ENCODE measurements around the gene STOML1. TPM values are rescaled to one million over a fixed set of nuclear protein-coding genes. Genes with fewer than 3 reads are reported as not detected.
A peak's percentile ranks its signal among the peaks of the same experiment; 100 is the strongest.

STOML1 gene
- total RNA-seq, 1 experiment from 2014 or later = 6.9 TPM

GRCh38 chr15:74032046-74032445, 40.0 kb upstream of the STOML1 start:
- no peak for ATAC-seq
- BruUV-seq (replicated peaks) = no TSS peak
- Histone ChIP-seq H3K9me3 (ENCODE audit: control insufficient read depth, insufficient read depth, low read depth, low read length) (no peaks in the 10 kb centered on the region), H3K27me3 (ENCODE audit: control insufficient read depth, insufficient read depth, low read length) (no peaks in the 10 kb centered on the region), H3K4me3 (ENCODE audit: low read depth in 2 of 2, low read length in 2 of 2) (no peak overlapping the region), H3K36me3 (ENCODE audit: control insufficient read depth, insufficient read depth, low read length) (no peaks in the 10 kb centered on the region; the same call in 1 of the 2 replicates), H3K4me1 (ENCODE audit: control insufficient read depth, insufficient read depth, low read length) (no peaks in the 10 kb centered on the region), H3K27ac (ENCODE audit: low read length) (no peak overlapping the region)
- in situ Hi-C loops (cut with HindIII; ENCODE audit: low pct_unique_long_range_greater_than_20kb, low sequenced_read_pairs) (no loop called here), intact Hi-C loops (cut with micrococcal nuclease; ENCODE audit: unreplicated experiment) (no loop called here)
- ChIA-PET POLR2A (no interaction called here), CTCF (interaction anchor here (0.6 kb wide), 1 partner anchor 17 kb away, joined by 3 read pairs; no protein-coding TSS in a partner anchor)
- TF ChIP-seq POLR2AphosphoS5 (IDR thresholded peaks at IDR 0.05; ENCODE audit: low read depth, low read length) (no peak), CTCF (IDR thresholded peaks at IDR 0.05) (no peak), REST (IDR thresholded peaks at IDR 0.05; ENCODE audit: insufficient read depth in 1 of 2, low read depth in 2 of 2, low read length in 1 of 2) (no peak), TCF7L2 (IDR thresholded peaks at IDR 0.05; ENCODE audit: low read depth, low read length) (no peak), SIN3A (IDR thresholded peaks at IDR 0.05; ENCODE audit: borderline replicate concordance, insufficient read depth, low read depth, low read length) (no peak)
- DNase-seq (ENCODE audit: low read depth, low spot score) = no peak

- H3K27me3 ChIP-seq (ENCODE audit: control insufficient read depth, insufficient read depth, low read length) = no peaks in the 10 kb centered on the region
- no peaks in the 10 kb centered on the region for H3K4me1 ChIP-seq (ENCODE audit: control insufficient read depth, insufficient read depth, low read length)
- BruUV-seq (replicated peaks) = TSS peak; percentile 4
- DNase-seq (ENCODE audit: low read depth, low spot score) (no peak), ATAC-seq (no peak)
- TF ChIP-seq CTCF (IDR thresholded peaks at IDR 0.05) = no peak
- TF ChIP-seq TCF7L2 (IDR thresholded peaks at IDR 0.05; ENCODE audit: low read depth, low read length) = no peak
- peaks cover 2% of the 10 kb centered on the region; the same call in 1 of the 2 replicates for H3K36me3 ChIP-seq (ENCODE audit: control insufficient read depth, insufficient read depth, low read length)
- in situ Hi-C loops (cut with HindIII; ENCODE audit: low pct_unique_long_range_greater_than_20kb, low sequenced_read_pairs) = no loop called here
- intact Hi-C loops (cut with micrococcal nuclease; ENCODE audit: unreplicated experiment) = no loop called here
- POLR2A ChIA-PET = no interaction called here
- no peak overlapping the region for H3K27ac ChIP-seq (ENCODE audit: low read length)
- CTCF ChIA-PET = interaction anchor here (0.7 kb wide), 1 partner anchor 8 kb away, joined by 3 read pairs; no protein-coding TSS in a partner anchor
- H3K4me3 ChIP-seq (ENCODE audit: low read depth in 2 of 2, low read length in 2 of 2) = no peak overlapping the region
- H3K9me3 ChIP-seq (ENCODE audit: control insufficient read depth, insufficient read depth, low read depth, low read length) = no peaks in the 10 kb centered on the region
These were observed 36.6 kb upstream of the STOML1 start for GRCh38 chr15:74028646-74029045.

Measured in Panc1 (cell line).